Right lobe of liver (tissue), 4 donors: ENCODE results near the gene CYTH1.

ENCODE experiments used
- CTCF ChIP-seq, 4 donors: fragments of 200-600 bp in 3 of 4; fragments of 450-650 bp in 1 of 4; IDR thresholded peaks; one replicate each; pipeline versions ENCODE4 v1.5.1 to v1.8.0; 2016 to 2022; ENCODE audit warnings: antibody characterized with exemption in 4 of 4, mild to moderate bottlenecking in 2 of 4
- POLR2A ChIP-seq: fragments of 450-650 bp; IDR thresholded peaks from one replicate; pipeline ENCODE4 v1.6.1; 2017; ENCODE audit warnings: antibody characterized with exemption, mild to moderate bottlenecking
- donor health status: DM: no; HTN: no; CAD: no.
- donor health status: DM: no; HTN: no; CAD: no.
- donor health status: DM: no; HTN: yes; CAD: no.

- no peak for TF ChIP-seq CTCF (IDR thresholded peaks at IDR 0.05)
- TF ChIP-seq POLR2A, result no peak
Observed at GRCh38 chr17:78707016-78707415, 75.1 kb downstream of the CYTH1 start.
